Body of pancreas (tissue), 4 donors: ENCODE results near the gene PDK4. TPM values are rescaled to one million over a fixed set of nuclear protein-coding genes. Genes with fewer than 3 reads are reported as not detected.

Experiments
- ATAC-seq: fragments of 150-250 bp; one replicate; pipeline ENCODE4 v1.9.1; 2016
- DNase-seq, 4 donors: peaks; one replicate each; pipeline ENCODE4 v3.0.0-alpha.2; 2019
- H3K27ac ChIP-seq, 4 donors: fragments of 200-600 bp; sonication (generic); 1 replicate in 3 of 4; 2 replicates in 1 of 4; pipeline versions ENCODE4 v1.5.1 to v1.6.1; 2016 to 2019; ENCODE audit warnings: mild to moderate bottlenecking in 1 of 4, mixed read lengths in 1 of 4, moderate library complexity in 1 of 4
- H3K27me3 ChIP-seq, 2 donors: fragments of 200-600 bp; sonication (generic); one replicate each; pipeline ENCODE4 v1.6.0; 2016; ENCODE audit warnings: mild to moderate bottlenecking in 1 of 2
- H3K36me3 ChIP-seq, 2 donors: fragments of 200-600 bp; sonication (generic); replicated peaks in 1 of 2; 2 replicates each; pipeline ENCODE4 v1.5.1; 2016; ENCODE audit warnings: low read depth in 2 of 2; ENCODE audit not compliant: insufficient read depth in 1 of 2
- H3K4me1 ChIP-seq: fragments of 200-600 bp; sonication (generic); one replicate; pipeline ENCODE4 v1.6.0; 2016
- H3K4me3 ChIP-seq, 2 donors: fragments of 200-600 bp; sonication (generic); 1 replicate in 1 of 2; 2 replicates in 1 of 2; pipeline ENCODE4 v1.5.1; 2016 to 2019
- H3K9me3 ChIP-seq, 3 donors: fragments of 200-600 bp; sonication (generic); 1 replicate in 2 of 3; 2 replicates in 1 of 3; pipeline ENCODE4 v1.5.1; 2016
- CTCF ChIP-seq, 7 experiments: fragments of 450-650 bp in 4 of 7; fragments of 200-600 bp in 3 of 7; sonication (generic) in 3 of 7; IDR thresholded peaks; one replicate each; pipeline ENCODE4 v1.5.1; 2016 to 2019; ENCODE audit warnings: antibody characterized with exemption in 7 of 7
- POLR2A ChIP-seq, 3 donors: fragments of 450-650 bp; IDR thresholded peaks; one replicate each; pipeline ENCODE4 v1.6.1; 2016; ENCODE audit warnings: antibody characterized with exemption in 3 of 3, mild to moderate bottlenecking in 2 of 3
- WGBS, 2 donors: methylation state at CpG; one replicate each; pipeline ENCODE4 v1.1.5; 2017; 5-methylcytosine and 5-hydroxymethylcytosine counted together
- intact Hi-C: fragments of 100-400 bp; cut with DNase I; formaldehyde crosslinking; loops from one replicate; pipeline ENCODE4 v1.15.1; 2023
- total RNA-seq, 2 donors: library from RNA; depleted of rRNA; stranded (reverse); fragments of >200 nt; gene quantifications; one replicate each; pipeline ENCODE4 v1.1.0, GENCODE V29; 2016

The PDK4 gene
- total RNA-seq, 2 donors from 2014 or later, result 234 to 308 TPM

DNA sequence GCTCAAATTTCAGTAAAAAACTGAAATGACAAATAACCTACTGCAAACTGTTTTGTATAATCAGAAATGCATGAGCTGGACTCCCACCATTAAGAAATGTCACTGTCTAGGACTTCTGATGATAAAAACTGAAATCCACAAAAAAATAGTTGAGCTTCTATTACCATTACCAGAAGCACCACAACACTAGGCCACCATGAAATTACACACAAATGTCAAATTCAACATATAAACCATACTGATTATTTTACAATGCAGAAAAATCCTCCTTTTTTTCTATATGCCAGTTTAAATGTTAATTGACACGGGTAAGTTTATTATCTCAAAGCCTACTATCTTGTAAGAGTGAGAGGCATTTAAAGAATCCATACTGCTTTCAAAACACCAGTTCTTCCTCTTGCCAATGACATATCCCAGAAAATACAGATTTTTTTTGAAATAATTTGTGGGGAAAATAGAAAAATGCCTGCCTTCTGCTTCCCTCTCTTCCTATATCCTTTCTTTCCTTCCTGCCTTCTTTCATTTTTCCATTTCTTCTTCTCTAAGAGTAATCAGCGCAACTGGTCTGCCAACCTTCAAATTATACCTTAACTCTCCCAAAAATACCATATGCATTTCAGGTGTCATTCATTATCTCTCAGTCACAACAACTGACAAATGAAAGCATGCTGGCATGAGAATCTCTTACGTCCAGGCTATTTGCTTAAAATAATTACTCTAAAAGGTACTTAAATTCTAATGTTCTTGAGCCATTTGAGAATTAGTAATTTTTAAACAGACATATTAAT, 12.3 kb downstream of the PDK4 start:
- DNase-seq, result no peak
- 39 to 44% methylated on average over 3 of the region's 3 CpGs for WGBS, 2 donors
- H3K36me3 ChIP-seq, result peaks cover 15 to 31% of the 10 kb centered on the region in 2 donors
- peak overlapping the region in 1 of 4 donors; percentile 39 for H3K27ac ChIP-seq
- no peak overlapping the region for H3K4me3 ChIP-seq
- H3K4me1 ChIP-seq, result peaks cover 36% of the 10 kb centered on the region
- TF ChIP-seq POLR2A (IDR thresholded peaks at IDR 0.05) (no peak), CTCF (IDR thresholded peaks at IDR 0.05) (no peak)
- H3K27me3 ChIP-seq, result no peaks in the 10 kb centered on the region
- intact Hi-C loops, result loop anchor here (10.0 kb wide), 1 partner anchor 49 kb away; no protein-coding TSS in a partner anchor
- ATAC-seq, result no peak
- no peaks in the 10 kb centered on the region for H3K9me3 ChIP-seq

- Histone ChIP-seq H3K9me3 (no peaks in the 10 kb centered on the region), H3K4me3 (no peak overlapping the region), H3K36me3 (peaks cover 14 to 28% of the 10 kb centered on the region in 2 donors), H3K27ac (peak overlapping the region in 2 of 4 donors; percentile 2 to 18), H3K4me1 (peaks cover 23% of the 10 kb centered on the region), H3K27me3 (no peaks in the 10 kb centered on the region)
- 90 to 94% methylated on average over 4 of the region's 4 CpGs for WGBS, 2 donors
- ATAC-seq (peak; percentile 45), DNase-seq (peak in 2 of 4 donors; percentile 15 to 42)
- intact Hi-C loops, result loop anchor here (10.0 kb wide), 1 partner anchor 48 kb away; no protein-coding TSS in a partner anchor
- TF ChIP-seq CTCF (IDR thresholded peaks at IDR 0.05) (no peak), POLR2A (IDR thresholded peaks at IDR 0.05) (peak in 2 of 3 donors; percentile 30 to 42)
Observed at GRCh38 chr7:95582578-95583293, 13.6 kb downstream of the PDK4 start.

GRCh38 chr7:95581467-95581866, 14.8 kb downstream of the PDK4 start:
- Histone ChIP-seq H3K4me1 (peaks cover 10% of the 10 kb centered on the region), H3K36me3 (peaks cover 4 to 17% of the 10 kb centered on the region in 2 donors), H3K4me3 (no peak overlapping the region), H3K9me3 (no peaks in the 10 kb centered on the region), H3K27me3 (no peaks in the 10 kb centered on the region), H3K27ac (no peak overlapping the region)
- intact Hi-C loops, result loop anchor here (10.0 kb wide), 1 partner anchor 47 kb away; no protein-coding TSS in a partner anchor
- TF ChIP-seq CTCF (IDR thresholded peaks at IDR 0.05) (no peak), POLR2A (IDR thresholded peaks at IDR 0.05) (no peak)
- ATAC-seq (no peak), DNase-seq (no peak)
- WGBS, 2 donors, result 37 to 61% methylated on average over 3 of the region's 3 CpGs

DNA sequence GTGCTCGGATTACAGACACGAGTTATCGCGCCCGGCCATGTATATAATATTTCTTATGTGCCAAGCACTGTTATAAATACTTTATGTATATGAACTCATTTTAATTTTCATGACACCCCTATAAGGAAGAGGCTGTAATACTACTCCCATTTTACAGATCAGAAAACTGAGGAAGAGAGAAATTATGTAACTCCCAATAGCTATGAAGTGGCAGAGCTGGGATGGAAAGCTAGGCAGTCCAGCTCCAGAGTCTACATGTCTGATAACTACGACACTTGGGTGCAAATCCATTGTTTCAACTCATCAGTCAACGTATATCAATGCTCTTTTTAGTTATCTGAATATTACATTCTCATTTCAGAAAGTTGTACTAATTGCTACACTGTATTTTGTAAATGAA, 17.0 kb downstream of the PDK4 start:
- Histone ChIP-seq H3K4me1 (peaks cover 2% of the 10 kb centered on the region), H3K36me3 (peaks cover 0 to 4% of the 10 kb centered on the region in 2 donors), H3K27ac (no peak overlapping the region), H3K27me3 (no peaks in the 10 kb centered on the region), H3K4me3 (no peak overlapping the region), H3K9me3 (no peaks in the 10 kb centered on the region)
- ATAC-seq, result no peak
- WGBS, 2 donors, result 88 to 92% methylated on average over 7 of the region's 7 CpGs
- no peak for DNase-seq
- TF ChIP-seq POLR2A (IDR thresholded peaks at IDR 0.05), result no peak
- intact Hi-C loops, result no loop called here

DNA sequence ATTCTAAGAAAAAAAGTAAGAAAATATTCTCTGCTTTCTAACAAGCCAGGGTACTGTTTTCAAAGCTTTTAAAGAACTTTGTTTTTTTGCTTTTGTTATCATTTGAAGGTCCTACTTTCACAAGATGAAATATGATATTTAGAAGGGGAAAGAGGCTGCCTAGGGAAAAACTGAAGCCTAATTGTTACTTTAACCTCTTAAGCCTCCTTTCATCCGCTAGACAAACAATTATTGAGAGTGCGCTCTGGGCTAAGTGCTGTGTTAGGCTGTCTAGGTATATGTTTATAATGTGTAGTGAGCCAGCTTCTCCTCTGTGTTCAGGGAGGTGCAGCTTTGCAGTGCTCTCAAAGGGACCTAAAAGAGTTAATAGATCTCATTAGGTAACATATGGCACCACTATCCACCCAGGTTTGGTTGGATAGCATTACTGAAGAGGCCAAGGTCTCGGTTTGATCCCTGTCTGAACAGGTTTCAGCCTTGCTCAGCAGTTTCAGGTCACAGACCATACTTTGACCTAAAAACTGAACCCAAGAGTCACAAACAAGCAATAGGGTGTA, 17.9 kb downstream of the PDK4 start:
- Histone ChIP-seq H3K27me3 (no peaks in the 10 kb centered on the region), H3K4me3 (no peak overlapping the region), H3K36me3 (no peaks in the 10 kb centered on the region), H3K9me3 (no peaks in the 10 kb centered on the region), H3K4me1 (no peaks in the 10 kb centered on the region), H3K27ac (no peak overlapping the region)
- TF ChIP-seq CTCF (IDR thresholded peaks at IDR 0.05), result no peak
- no peak for TF ChIP-seq POLR2A (IDR thresholded peaks at IDR 0.05)
- intact Hi-C loops, result no loop called here
- DNase-seq (peak in 1 of 4 donors; percentile 8), ATAC-seq (peak; percentile 16)
- WGBS, 2 donors, result 66 to 72% methylated on average over 3 of the region's 3 CpGs
